GM10266 (cell line): Measurements from ENCODE around the gene LRP1.

Experiments used
- DNase-seq: peaks from one replicate; pipeline ENCODE4 v3.0.0; 2012; ENCODE audit errors: extremely low spot score
- CTCF ChIP-seq: IDR thresholded peaks from 2 replicates; pipeline ENCODE4 v1.5.1; 2012; ENCODE audit warnings: mild to moderate bottlenecking, low read depth; ENCODE audit not compliant: control insufficient read depth, insufficient read depth; ENCODE audit errors: missing control alignments

The LRP1 gene

GRCh38 chr12:57262126-57262822 lies 134.0 kb downstream of the LRP1 start:
- no peak for DNase-seq
- no peak for TF ChIP-seq CTCF
